GM12892 (cell line): ENCODE data around the gene SMARCD3.

Source experiments
- POLR2A ChIP-seq: IDR thresholded peaks from 2 replicates; pipeline ENCODE4 v1.6.1; 2011; ENCODE audit warnings: low read depth, low read length, control low read depth
- POLR2AphosphoS5 ChIP-seq: IDR thresholded peaks from 2 replicates; pipeline ENCODE4 v1.6.1; 2011; ENCODE audit warnings: low read depth, low read length, control low read depth
- TAF1 ChIP-seq: IDR thresholded peaks from 2 replicates; pipeline ENCODE4 v1.6.1; 2011; ENCODE audit warnings: low read depth, mild to moderate bottlenecking, control low read depth, low read length, borderline replicate concordance

DNA sequence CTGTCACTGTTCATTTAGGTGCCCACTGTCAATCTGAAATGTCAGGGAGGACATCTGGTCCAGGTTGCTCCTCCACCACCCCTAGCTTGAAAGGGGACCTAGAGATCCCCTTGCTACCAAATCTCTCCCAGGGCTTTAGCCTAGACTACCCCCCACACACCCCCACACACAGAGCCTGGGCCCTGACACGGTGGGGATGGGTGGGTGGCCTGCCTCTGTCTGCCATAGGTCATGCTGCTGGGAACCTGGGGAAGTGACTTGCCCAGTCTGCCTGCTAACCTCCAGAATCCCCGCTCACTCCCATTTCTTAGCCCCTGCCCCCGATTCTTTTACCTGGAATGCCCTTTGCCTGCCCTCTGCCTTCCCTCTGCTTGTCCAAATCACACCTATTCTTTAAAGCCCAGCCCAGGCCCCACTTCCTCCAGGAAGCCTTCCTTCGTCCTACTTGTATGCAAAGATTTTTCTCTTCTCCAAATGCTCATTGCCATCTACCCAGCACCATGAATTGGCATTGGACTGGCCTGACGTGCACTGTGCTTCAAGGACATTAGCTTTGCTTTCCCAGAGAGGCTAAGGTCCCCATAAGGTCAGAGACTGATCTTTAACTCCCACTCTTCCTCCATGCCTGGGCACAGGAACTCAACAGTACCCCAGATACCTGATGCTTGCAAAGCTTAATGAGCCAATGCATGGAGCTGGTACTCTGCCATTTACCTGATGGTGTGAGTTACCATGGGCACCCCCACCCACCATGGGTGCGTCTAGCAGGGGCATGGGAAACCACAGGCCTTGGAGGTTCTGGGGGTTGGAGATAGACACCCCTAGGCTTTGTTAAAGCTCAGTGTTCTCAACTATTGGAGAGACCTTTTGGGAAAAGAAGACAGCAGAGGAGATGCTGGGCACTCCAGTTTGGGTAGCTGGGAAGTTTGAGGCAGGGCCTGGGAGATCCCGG lies 2.0 kb upstream of the SMARCD3 start:
- TF ChIP-seq POLR2A (no peak), POLR2AphosphoS5 (no peak), TAF1 (no peak)
